ENCODE data around the gene COLEC12. TPM values are rescaled to one million over a fixed set of nuclear protein-coding genes. Genes with fewer than 3 reads are reported as not detected.

The COLEC12 gene
- total and polyA plus RNA-seq, 2 experiments from 2014 or later, result 19.4 to 25.9 TPM

DNA sequence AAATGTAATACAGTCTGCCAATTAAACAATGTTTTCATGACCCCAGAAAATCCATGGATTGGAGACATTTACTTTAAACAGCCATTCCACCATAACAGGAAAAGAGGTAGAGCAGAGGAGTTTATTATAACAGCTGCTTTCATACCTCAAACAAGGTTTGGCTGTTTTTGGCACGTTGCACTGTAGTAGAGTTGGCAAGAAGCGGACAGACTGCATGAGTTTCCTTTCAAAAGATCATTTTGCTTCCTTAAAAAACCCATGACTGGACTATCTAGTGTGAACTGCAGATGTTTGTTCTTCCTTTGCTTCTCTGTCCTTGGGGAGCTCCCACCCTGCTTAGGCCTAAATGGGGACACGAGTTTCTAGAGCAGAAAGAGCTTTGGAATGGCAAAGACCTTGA is 124.2 kb downstream of the COLEC12 start:
- H3K4me2 ChIP-seq (ENCODE audit: unreplicated experiment), result no peak overlapping the region
- H3K36me3 ChIP-seq (ENCODE audit: low read depth), result no peaks in the 10 kb centered on the region
- no peak for DNase-seq
- H2AFZ ChIP-seq, result no peak overlapping the region
- H3K79me2 ChIP-seq (ENCODE audit: insufficient read depth), result no peaks in the 10 kb centered on the region
- in situ Hi-C loops (cut with MboI), result no loop called here
- no peaks in the 10 kb centered on the region for H3K9me2 ChIP-seq (ENCODE audit: insufficient read depth)
- H3K4me3 ChIP-seq, result no peak overlapping the region
- no peak overlapping the region for H3K27ac ChIP-seq
- H3K4me1 ChIP-seq (ENCODE audit: insufficient read depth), result no peaks in the 10 kb centered on the region
- WGBS, 2 experiments (ENCODE audit: low coverage in 1 of 2, low lambda C conversion rate in 2 of 2, missing lambda C conversion rate in 2 of 2), result 55% methylated on average over 3 of the region's 3 CpGs
- TF ChIP-seq EZH2 (IDR thresholded peaks at IDR 0.05; ENCODE audit: insufficient read depth, poor library complexity, severe bottlenecking), result no peak
- TF ChIP-seq EZH2phosphoT487 (IDR thresholded peaks at IDR 0.05; ENCODE audit: insufficient read depth, low read depth), result no peak
- no peaks in the 10 kb centered on the region for H4K20me1 ChIP-seq (ENCODE audit: insufficient read depth)
- H3K27me3 ChIP-seq (replicated peaks; ENCODE audit: insufficient read depth), result no peaks in the 10 kb centered on the region
- no peaks in the 10 kb centered on the region for H3F3A ChIP-seq (ENCODE audit: insufficient read depth)
- no peaks in the 10 kb centered on the region for H3K9me3 ChIP-seq (ENCODE audit: low read depth)
- H3K9ac ChIP-seq, result no peak overlapping the region

DNA sequence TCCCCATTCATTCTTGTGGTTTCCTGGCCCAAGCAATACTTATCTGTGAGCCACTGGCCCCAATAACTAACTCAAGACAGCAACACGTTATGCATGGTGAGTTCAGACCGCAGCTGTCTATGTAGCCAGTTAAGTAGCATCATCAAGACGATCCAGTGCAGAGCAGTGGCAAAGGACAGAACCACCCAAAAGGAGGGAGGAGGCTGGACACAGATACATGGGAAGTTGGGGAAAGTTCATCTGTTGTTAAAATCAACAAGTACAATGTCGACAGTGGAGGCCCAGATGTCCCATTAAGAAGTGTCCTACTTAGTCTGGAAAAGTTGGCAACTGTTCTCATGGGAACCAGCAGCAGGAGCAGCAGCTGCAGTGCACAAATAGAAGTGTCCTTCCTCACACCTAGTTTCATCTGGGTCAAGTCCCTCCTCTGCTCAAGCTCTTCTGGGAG is 125.8 kb downstream of the COLEC12 start:
- DNase-seq, result peak; percentile 13
- Histone ChIP-seq H3K27ac (no peak overlapping the region), H3K9me2 (ENCODE audit: insufficient read depth) (no peaks in the 10 kb centered on the region), H4K20me1 (ENCODE audit: insufficient read depth) (no peaks in the 10 kb centered on the region), H3K4me1 (ENCODE audit: insufficient read depth) (no peaks in the 10 kb centered on the region; the same call in 1 of the 2 replicates), H3K9ac (no peak overlapping the region), H3K79me2 (ENCODE audit: insufficient read depth) (no peaks in the 10 kb centered on the region), H3K9me3 (ENCODE audit: low read depth) (no peaks in the 10 kb centered on the region), H2AFZ (no peak overlapping the region), H3K27me3 (replicated peaks; ENCODE audit: insufficient read depth) (no peaks in the 10 kb centered on the region), H3K4me2 (ENCODE audit: unreplicated experiment) (no peak overlapping the region), H3F3A (ENCODE audit: insufficient read depth) (no peaks in the 10 kb centered on the region), H3K36me3 (ENCODE audit: low read depth) (no peaks in the 10 kb centered on the region), H3K4me3 (no peak overlapping the region)
- no peak for TF ChIP-seq EZH2phosphoT487 (IDR thresholded peaks at IDR 0.05; ENCODE audit: insufficient read depth, low read depth)
- no peak for TF ChIP-seq EZH2 (IDR thresholded peaks at IDR 0.05; ENCODE audit: insufficient read depth, poor library complexity, severe bottlenecking)
- WGBS, 2 experiments (ENCODE audit: low coverage in 1 of 2, low lambda C conversion rate in 2 of 2, missing lambda C conversion rate in 2 of 2), result 32 to 41% methylated on average over 4 of the region's 4 CpGs
- in situ Hi-C loops (cut with MboI), result no loop called here

DNA sequence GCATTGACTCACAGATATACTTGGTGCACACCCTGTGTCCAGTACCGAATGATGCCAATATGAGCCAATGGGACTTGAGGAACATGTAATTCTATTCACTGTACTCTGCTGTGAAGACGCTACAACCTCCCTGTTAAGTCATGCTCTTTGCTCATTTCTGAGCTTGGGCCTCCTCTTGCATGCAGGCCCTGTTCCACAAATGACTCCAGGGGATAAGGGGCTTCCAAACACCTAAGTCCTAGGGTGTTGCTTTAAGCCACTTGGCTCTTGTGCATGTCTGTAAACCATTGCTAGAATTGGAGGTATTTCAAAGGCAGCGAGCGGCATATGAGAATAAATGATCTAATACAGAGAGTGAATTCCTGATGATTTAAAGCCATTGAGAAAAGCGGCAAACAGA is 126.7 kb downstream of the COLEC12 start:
- no peaks in the 10 kb centered on the region for H3K9me3 ChIP-seq (ENCODE audit: low read depth)
- in situ Hi-C loops (cut with MboI), result no loop called here
- no peak overlapping the region for H3K9ac ChIP-seq
- no peak for TF ChIP-seq EZH2phosphoT487 (IDR thresholded peaks at IDR 0.05; ENCODE audit: insufficient read depth, low read depth)
- no peak for TF ChIP-seq EZH2 (IDR thresholded peaks at IDR 0.05; ENCODE audit: insufficient read depth, poor library complexity, severe bottlenecking)
- H3K79me2 ChIP-seq (ENCODE audit: insufficient read depth), result no peaks in the 10 kb centered on the region
- no peak for DNase-seq
- no peak overlapping the region for H3K4me3 ChIP-seq
- H3K36me3 ChIP-seq (ENCODE audit: low read depth), result no peaks in the 10 kb centered on the region
- H2AFZ ChIP-seq, result no peak overlapping the region
- H3K9me2 ChIP-seq (ENCODE audit: insufficient read depth), result no peaks in the 10 kb centered on the region
- no peaks in the 10 kb centered on the region for H3F3A ChIP-seq (ENCODE audit: insufficient read depth)
- H3K4me1 ChIP-seq (ENCODE audit: insufficient read depth), result no peaks in the 10 kb centered on the region; the same call in 1 of the 2 replicates
- no peak overlapping the region for H3K4me2 ChIP-seq (ENCODE audit: unreplicated experiment)
- no peaks in the 10 kb centered on the region for H3K27me3 ChIP-seq (replicated peaks; ENCODE audit: insufficient read depth)
- H3K27ac ChIP-seq, result no peak overlapping the region
- H4K20me1 ChIP-seq (ENCODE audit: insufficient read depth), result no peaks in the 10 kb centered on the region
- WGBS, 2 experiments (ENCODE audit: low coverage in 1 of 2, low lambda C conversion rate in 2 of 2, missing lambda C conversion rate in 2 of 2), result 97 to 98% methylated on average over 5 of the region's 5 CpGs

DNA sequence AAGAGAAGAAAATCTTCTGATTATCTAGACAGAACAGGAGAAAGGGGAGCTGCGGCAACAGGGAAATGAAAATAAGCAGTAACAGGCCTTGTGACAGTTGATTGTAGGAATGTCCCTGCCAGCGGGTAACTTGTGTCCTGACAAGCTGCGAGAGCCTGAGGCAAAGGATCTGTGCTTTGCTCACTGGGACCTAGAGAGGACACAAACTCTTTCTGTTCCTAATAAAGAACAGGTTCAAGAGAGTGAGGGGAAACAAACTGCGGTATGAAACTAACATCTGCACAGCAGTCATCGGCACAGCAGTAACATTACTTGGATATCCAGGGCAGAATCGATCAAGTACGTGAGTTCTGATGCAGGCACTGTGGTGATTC is 128.9 kb downstream of the COLEC12 start:
- no peaks in the 10 kb centered on the region for H3K27me3 ChIP-seq (replicated peaks; ENCODE audit: insufficient read depth)
- no peaks in the 10 kb centered on the region for H3K36me3 ChIP-seq (ENCODE audit: low read depth)
- no peak for TF ChIP-seq EZH2phosphoT487 (IDR thresholded peaks at IDR 0.05; ENCODE audit: insufficient read depth, low read depth)
- TF ChIP-seq EZH2 (IDR thresholded peaks at IDR 0.05; ENCODE audit: insufficient read depth, poor library complexity, severe bottlenecking), result no peak
- H2AFZ ChIP-seq, result no peak overlapping the region
- H3K4me1 ChIP-seq (ENCODE audit: insufficient read depth), result no peaks in the 10 kb centered on the region; the same call in 1 of the 2 replicates
- no peaks in the 10 kb centered on the region for H3K9me2 ChIP-seq (ENCODE audit: insufficient read depth)
- no peak overlapping the region for H3K27ac ChIP-seq
- H3F3A ChIP-seq (ENCODE audit: insufficient read depth), result no peaks in the 10 kb centered on the region
- no peaks in the 10 kb centered on the region for H4K20me1 ChIP-seq (ENCODE audit: insufficient read depth)
- WGBS, 2 experiments (ENCODE audit: low coverage in 1 of 2, low lambda C conversion rate in 2 of 2, missing lambda C conversion rate in 2 of 2), result 89 to 91% methylated on average over 7 of the region's 7 CpGs
- no peak for DNase-seq
- no peaks in the 10 kb centered on the region for H3K9me3 ChIP-seq (ENCODE audit: low read depth)
- H3K4me3 ChIP-seq, result no peak overlapping the region
- H3K79me2 ChIP-seq (ENCODE audit: insufficient read depth), result no peaks in the 10 kb centered on the region
- no peak overlapping the region for H3K9ac ChIP-seq
- in situ Hi-C loops (cut with MboI), result no loop called here
- no peak overlapping the region for H3K4me2 ChIP-seq (ENCODE audit: unreplicated experiment)

Data from GM23248 (cell line).